ENCODE data around the gene EDN2. TPM values are rescaled to one million over a fixed set of nuclear protein-coding genes. Genes with fewer than 3 reads are reported as not detected.

The EDN2 gene
- total and polyA plus RNA-seq, 2 of the 8 experiments (the other 6 are each of a cell fraction or from before 2014, with no cell fraction given), result 0.32 to 0.39 TPM

DNA sequence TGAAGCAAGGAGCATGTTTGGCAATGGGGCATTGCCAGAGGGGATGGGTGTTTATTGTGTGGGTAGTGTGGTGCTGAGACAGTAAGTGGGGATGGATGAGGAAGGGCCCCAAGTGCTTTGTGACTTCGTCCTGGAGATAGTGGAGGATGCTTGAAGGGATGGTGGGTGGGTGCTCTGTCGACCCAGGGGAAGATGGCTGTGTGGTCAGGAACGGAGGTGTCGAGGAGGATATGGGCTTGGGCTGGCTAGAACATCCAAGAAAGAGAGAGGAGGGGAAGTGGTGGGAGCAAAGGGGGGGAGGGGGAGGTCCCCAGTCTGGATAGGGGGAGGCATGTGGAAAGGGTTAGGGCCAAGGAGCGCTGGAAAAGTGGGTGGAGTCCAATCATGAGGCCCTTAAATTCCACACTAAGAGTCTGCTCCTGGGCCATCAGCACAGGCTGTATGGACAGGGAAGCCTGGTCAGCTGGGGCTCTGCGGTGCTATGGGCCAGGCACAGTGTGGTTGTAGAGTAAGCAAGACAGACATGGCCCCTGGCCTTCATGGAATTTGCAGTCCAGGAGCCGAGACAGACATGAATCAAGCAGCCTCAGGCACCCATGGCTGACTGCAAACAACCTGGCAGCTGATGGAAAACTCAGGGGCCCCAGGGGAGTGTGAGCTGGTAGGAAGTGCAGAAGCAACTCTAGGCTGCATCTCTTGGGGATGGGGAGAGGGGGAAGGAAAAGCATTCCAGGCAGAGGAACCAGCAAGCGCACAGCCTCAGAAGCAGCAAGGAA lies 36.3 kb downstream of the EDN2 start:
- DNase-seq (ENCODE audit: low read depth in 1 of 2, low spot score in 2 of 2), result no peak
- Histone ChIP-seq H3K79me1 (ENCODE audit: low read depth, low read length) (no peaks in the 10 kb centered on the region), H2BK120ac (replicated peaks; ENCODE audit: low read depth, low read length) (no peak overlapping the region), H4K8ac (ENCODE audit: extremely low read depth, insufficient read depth, low read length) (peak overlapping the region; percentile 43; the same call in 1 of the 2 replicates), H3K36me3 (ENCODE audit: control insufficient read depth in 2 of 4, insufficient read depth in 4 of 4, low read length in 3 of 4) (no peaks in the 10 kb centered on the region), H2BK5ac (ENCODE audit: low read depth, low read length) (no peak overlapping the region), H2AK5ac (ENCODE audit: low read depth, low read length) (no peak overlapping the region), H3K14ac (ENCODE audit: insufficient read length) (no peak overlapping the region), H2BK20ac (ENCODE audit: low read length) (no peak overlapping the region), H3K4ac (replicated peaks; ENCODE audit: insufficient read length, low read depth, low read length) (no peak overlapping the region), H3K9ac (replicated peaks in 1 of 4; ENCODE audit: extremely low read depth in 1 of 4, low read depth in 3 of 4, low read length in 3 of 4) (no peak overlapping the region), H3K23ac (ENCODE audit: insufficient read length) (no peak overlapping the region), H3K27ac (ENCODE audit: low read depth, low read length) (no peak overlapping the region), H2AFZ (ENCODE audit: low read length) (no peak overlapping the region), H2BK15ac (ENCODE audit: low read length) (peak overlapping the region; percentile 46; the same call in 1 of the 2 replicates), H4K5ac (ENCODE audit: insufficient read length, low read depth, low read length) (no peak overlapping the region), H3K56ac (replicated peaks; ENCODE audit: insufficient read length, low read depth, low read length) (no peak overlapping the region), H2BK12ac (ENCODE audit: low read depth, low read length) (peak overlapping the region; percentile 50; the same call in 1 of the 2 replicates), H4K91ac (replicated peaks; ENCODE audit: insufficient read length, low read length) (no peak overlapping the region), H3K27me3 (replicated peaks in 1 of 4; ENCODE audit: control insufficient read depth in 3 of 4, extremely low read depth in 1 of 4, insufficient read depth in 3 of 4, low read length in 3 of 4) (no peaks in the 10 kb centered on the region), H4K20me1 (replicated peaks in 1 of 2; ENCODE audit: control insufficient read depth in 1 of 2, insufficient read depth in 2 of 2, low read length in 2 of 2) (no peaks in the 10 kb centered on the region), H3K4me3 (ENCODE audit: extremely low read depth in 1 of 4, insufficient read depth in 2 of 4, low read depth in 3 of 4, low read length in 4 of 4) (no peak overlapping the region), H3K79me2 (ENCODE audit: control insufficient read depth in 1 of 2, insufficient read depth in 2 of 2, low read length in 2 of 2) (no peaks in the 10 kb centered on the region), H3K9me3 (ENCODE audit: insufficient read depth in 2 of 2, low read depth in 1 of 2, low read length in 1 of 2) (peaks cover 14 to 16% of the 10 kb centered on the region in 2 experiments), H3K18ac (ENCODE audit: extremely low read depth, low read length) (no peak overlapping the region), H3K4me1 (replicated peaks in 1 of 4; ENCODE audit: control insufficient read depth in 3 of 4, insufficient read depth in 4 of 4, low read length in 3 of 4) (no peaks in the 10 kb centered on the region; a peak in 2 of 7 replicates), H3K4me2 (ENCODE audit: insufficient read depth in 1 of 2, low read depth in 2 of 2, low read length in 2 of 2) (no peak overlapping the region), H3K23me2 (ENCODE audit: low read depth, low read length) (no peaks in the 10 kb centered on the region)
- ChIA-PET POLR2A (ENCODE audit: partially characterized antibody) (no interaction called here), CTCF (ENCODE audit: partially characterized antibody) (interaction anchor here (0.7 to 2.5 kb wide), 5 partner anchors 15 to 938 kb away, joined by 3 to 5 read pairs (median 4); no protein-coding TSS in a partner anchor)
- no peak for FAIRE-seq
- 88% methylated on average over 7 of the region's 8 CpGs; no CpG with 5 or more reads in 1 of the 2 experiments for WGBS, 2 experiments (ENCODE audit: extremely low coverage in 1 of 2, insufficient coverage in 1 of 2, insufficient read length in 1 of 2, insufficient replicate concordance in 2 of 2, low coverage in 1 of 2, low lambda C conversion rate in 2 of 2, missing lambda C conversion rate in 1 of 2)
- no peak for TF ChIP-seq CTBP2 (IDR thresholded peaks at IDR 0.05; ENCODE audit: borderline replicate concordance, insufficient read depth, insufficient read length, low read length)
- TF ChIP-seq RFX5 (IDR thresholded peaks at IDR 0.05; ENCODE audit: borderline replicate concordance, low read depth, low read length), result no peak
- no peak for TF ChIP-seq SIX5 (IDR thresholded peaks at IDR 0.05; ENCODE audit: low read depth, low read length)
